LHCN-M2 (cell line): Measurements from ENCODE around the gene PSMD13. TPM values are rescaled to one million over a fixed set of nuclear protein-coding genes. Genes with fewer than 3 reads are reported as not detected.

Experiments used
- DNase-seq: peaks from one replicate; pipeline ENCODE4 v3.0.0-alpha.2; 2012; ENCODE audit warnings: low read depth
- total RNA-seq: library from RNA; depleted of rRNA; stranded (reverse); fragments of >200 nt; gene quantifications from 2 replicates; pipeline ENCODE4 v1.2.3, GENCODE V29; 2014

Gene PSMD13
- total RNA-seq, 1 experiment from 2014 or later = 135 TPM

GRCh38 chr11:287821-288477 lies 51.2 kb downstream of the PSMD13 start:
- DNase-seq = no peak

GRCh38 chr11:288478-289397 lies 52.0 kb downstream of the PSMD13 start, which contains the start of gene PGGHG:
Gene PGGHG (plus strand): TSS chr11:289126. CDS start chr11:289817, 691 bp downstream.
- peak; percentile 15 for DNase-seq

- no peak for DNase-seq
These were observed 52.6 kb downstream of the PSMD13 start for GRCh38 chr11:289398-289711.

DNA sequence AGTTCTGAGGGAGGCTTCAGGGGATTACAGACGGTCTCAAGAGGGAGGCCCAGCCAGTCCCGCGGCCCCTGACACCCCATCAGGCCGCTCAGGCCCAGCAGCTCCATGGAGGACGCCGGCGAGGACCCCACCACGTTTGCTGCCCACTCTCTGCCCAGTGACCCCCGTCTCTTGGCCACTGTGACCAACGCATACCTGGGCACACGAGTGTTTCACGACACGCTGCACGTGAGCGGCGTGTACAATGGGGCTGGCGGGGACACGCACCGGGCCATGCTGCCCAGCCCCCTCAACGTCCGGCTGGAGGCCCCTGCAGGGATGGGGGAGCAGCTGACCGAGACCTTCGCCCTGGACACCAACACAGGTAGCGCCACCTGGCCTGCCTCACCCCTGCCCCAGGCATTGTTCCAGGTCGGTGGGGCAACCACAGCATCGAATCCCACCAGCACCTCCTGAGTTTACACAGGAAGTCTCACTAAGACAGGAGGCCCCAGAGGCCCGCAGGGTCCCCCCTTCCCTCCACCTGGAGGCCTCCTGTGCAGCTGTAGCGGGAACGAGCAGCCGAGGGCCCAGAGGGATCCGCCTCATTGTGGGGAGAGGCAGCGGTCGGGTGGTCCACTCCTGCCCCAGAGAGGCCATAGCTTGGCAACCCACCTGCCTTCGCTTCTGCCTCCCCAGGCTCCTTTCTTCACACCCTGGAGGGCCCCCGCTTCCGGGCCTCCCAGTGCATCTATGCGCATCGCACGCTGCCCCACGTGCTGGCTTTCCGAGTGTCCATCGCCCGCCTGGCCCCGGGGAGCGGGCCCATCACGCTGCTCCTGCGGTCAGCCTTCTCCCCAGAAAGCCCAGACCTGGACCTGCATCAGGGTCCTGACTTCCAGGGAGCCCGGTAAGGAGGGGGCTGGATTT lies 53.2 kb downstream of the PSMD13 start:
- DNase-seq = no peak

- DNase-seq = no peak
These were observed 54.0 kb downstream of the PSMD13 start for GRCh38 chr11:290621-291231.

DNA sequence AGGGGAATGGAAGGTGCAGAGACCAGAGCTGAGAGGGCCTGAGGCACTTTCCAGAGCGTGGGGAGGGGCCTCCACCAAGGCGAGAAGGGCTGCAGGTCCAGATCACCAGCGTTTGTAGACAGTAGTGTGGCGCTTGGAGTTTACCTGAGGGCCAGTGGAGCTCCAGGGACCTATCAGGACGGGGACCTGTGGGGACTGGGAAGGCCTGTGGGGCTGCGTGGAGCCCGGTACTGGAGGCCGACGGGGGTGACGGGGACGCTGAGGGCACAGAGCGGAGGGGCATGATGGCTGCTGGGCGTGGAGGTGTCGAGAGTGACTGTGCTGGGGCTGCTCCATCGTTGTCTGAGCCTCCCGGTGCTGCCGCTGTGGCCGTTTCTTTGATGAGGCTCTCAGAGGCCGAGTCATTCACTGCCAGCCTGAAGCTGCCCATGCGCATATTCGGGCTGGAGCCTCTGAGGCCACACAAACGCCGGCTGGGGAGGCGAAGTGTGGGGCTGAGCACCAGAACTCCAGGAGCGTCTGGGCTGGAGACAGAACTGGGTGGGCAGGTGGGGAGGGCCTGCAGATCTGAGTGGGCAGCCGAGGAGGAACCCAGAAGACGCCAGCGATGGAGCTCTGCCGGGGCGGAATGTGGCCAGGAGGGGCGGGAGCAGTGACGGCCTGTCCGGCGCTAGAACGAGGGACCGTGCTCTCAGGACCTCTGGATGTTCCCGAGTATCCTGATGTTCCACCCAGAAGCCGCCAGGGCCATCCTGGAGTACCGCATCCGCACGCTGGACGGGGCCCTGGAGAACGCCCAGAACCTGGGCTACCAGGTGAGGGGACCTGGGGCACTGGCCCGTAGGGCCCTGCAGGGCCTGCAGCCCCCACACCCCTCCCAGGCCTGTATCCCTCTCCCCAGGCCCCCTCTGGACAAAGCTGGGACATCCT lies 54.8 kb downstream of the PSMD13 start:
- no peak for DNase-seq

- DNase-seq = no peak
These were observed 55.7 kb downstream of the PSMD13 start for GRCh38 chr11:292211-293121.

GRCh38 chr11:293271-293851 lies 56.6 kb downstream of the PSMD13 start:
- DNase-seq = no peak

- no peak for DNase-seq
These were observed 57.3 kb downstream of the PSMD13 start for GRCh38 chr11:293852-294661.

- no peak for DNase-seq
These were observed 58.0 kb downstream of the PSMD13 start for GRCh38 chr11:294780-295179.

DNA sequence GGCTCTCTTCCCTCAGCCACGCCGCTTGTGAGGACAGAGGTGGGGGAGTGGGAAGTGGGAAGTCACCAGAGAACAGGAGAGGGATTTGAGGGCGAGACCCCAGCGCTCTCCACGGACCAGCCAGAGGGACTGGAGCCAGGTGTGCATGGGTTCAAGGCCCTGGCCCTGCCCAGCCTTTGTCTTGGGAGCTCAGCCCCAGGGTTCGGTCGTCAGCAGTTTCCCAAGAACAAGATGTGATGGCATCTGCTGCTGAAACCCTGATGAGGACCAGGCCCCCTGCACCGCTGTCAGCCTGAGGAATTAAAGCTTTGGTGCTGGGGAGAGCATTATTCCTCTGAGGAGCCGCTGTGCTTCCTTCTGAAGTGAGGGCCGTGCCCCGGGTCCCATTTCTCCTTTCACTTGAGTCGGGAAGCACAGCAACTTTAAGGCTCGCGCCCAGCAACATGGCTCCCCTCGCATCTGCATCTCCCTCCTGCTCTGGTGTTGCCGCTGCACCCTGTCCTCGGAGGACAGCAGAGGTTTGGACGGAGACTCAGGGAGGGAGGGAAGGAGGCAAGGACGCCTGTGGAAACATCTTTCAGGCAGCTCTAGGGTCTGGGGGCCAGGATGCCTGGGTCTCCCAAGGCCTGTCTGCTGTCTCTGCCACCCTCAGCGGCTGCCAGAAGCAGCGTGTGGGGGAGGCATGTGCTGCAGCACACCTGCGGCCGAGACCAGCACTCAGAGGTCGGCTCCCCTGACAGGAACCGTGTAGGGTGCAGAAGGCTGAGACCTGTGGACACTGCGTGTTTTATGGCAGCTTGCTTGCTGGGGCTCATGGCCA lies 58.8 kb downstream of the PSMD13 start:
- DNase-seq = no peak

- no peak for DNase-seq
These were observed 59.6 kb downstream of the PSMD13 start for GRCh38 chr11:296171-297050.

DNA sequence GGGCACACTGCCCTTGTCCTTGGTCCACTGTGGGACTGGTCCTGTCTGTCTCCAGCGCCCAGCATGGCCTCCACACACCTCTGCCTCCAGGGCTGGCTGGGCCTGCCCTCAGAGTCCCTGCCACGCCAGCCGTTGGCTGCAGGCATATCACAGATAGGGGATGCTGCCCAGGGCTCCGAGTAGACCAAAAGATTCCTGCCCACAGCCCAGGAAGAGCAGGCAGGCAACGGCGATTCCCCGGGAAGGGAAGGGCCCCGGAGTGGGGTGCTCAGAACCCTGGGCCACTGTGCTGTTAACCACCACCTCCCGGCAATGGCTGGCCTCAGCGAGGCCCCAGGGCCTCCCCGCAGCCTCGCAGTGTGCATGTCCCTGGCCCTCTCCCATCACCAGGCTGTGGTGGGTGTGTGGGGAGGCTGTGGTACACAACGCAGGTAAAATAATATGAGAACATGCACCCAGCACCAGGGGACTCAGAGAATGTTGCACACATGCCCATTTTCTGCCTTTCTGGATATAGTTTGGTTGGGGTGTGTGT lies 60.3 kb downstream of the PSMD13 start:
- DNase-seq = no peak

DNA sequence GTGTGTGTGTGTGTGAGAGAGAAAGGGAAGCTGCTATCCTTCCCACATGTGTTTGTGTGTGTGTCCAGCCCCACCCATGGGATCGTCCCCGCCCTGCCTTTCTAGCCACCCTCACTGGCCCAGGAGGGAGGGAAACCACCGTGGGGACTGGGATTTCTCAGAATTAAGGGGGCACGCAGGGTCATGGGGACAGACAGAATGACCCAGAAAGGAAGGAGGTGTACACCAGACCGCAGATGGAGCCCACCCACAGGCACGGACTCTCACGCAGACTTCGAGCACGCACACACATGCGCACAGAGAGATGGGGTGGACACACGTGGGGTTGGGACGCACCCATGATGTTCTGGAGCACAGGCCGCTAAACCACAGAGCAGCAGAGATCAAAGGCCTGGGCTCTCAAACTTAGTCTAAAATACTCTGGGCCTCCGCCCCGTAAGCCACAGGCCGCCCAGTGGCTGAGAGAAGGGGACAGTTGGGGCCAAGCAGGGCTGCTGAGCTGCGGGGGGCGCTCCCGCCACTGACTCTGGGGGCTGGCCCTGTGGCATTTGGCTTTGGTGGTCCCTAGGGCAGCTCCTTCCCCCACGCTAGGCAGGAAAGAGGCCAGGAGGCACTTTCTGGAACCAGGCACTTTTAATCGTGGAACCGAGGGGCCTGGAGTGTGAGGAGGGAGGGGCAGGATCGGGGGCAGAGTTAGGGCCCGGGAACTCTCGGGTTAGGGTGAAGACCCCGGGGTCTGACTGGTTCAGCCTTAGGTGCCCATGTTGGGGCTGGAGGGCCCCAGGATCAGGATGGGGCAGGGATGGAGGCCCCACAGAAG lies 61.0 kb downstream of the PSMD13 start:
- no peak for DNase-seq
